Gastroesophageal sphincter (tissue), 3 donors: ENCODE measurements around the gene TMOD1.

Experiments used
- EP300 ChIP-seq: sonication (generic); formaldehyde crosslinking; IDR thresholded peaks from one replicate; pipeline ENCODE4 v1.6.1; 2017; ENCODE audit warnings: antibody characterized with exemption, mild to moderate bottlenecking
- POLR2A ChIP-seq, 2 donors: fragments of 450-650 bp; IDR thresholded peaks; one replicate each; pipeline ENCODE4 v1.6.1; 2017; ENCODE audit warnings: antibody characterized with exemption in 2 of 2, mild to moderate bottlenecking in 2 of 2, moderate library complexity in 1 of 2
- POLR2AphosphoS5 ChIP-seq: sonication (generic); formaldehyde crosslinking; IDR thresholded peaks from one replicate; pipeline ENCODE4 v1.6.1; 2017; ENCODE audit warnings: antibody characterized with exemption
- TF ChIP-seq, protein P1 (sequence below), 4 experiments: fragments of 200-600 bp in 2 of 4; fragments of 450-650 bp in 2 of 4; sonication (generic) in 1 of 4; IDR thresholded peaks; one replicate each; pipeline ENCODE4 v1.5.1; 2017 to 2019; ENCODE audit warnings: antibody characterized with exemption in 4 of 4, mild to moderate bottlenecking in 2 of 4, moderate library complexity in 2 of 4

DNA sequence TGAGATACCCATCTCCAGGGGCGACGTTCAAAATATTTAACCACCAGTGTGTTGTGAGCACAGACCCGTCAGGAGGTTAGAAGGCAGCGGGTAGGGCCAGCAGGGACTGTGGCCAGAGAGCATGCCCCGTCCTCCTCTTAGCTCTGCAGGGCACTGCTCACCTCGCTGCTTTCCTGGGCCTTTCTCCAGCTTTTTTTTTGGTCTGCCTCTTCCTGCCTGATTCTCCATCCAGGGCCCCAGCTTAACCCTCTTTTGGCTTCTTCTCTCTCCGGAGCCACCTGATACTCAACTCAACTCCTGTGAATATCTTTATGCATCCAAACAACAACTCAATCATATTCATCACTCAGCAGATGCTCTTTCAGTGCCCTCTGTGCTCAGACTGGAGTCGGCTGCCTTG lies 44.0 kb downstream of the TMOD1 start:
- TF ChIP-seq POLR2A (IDR thresholded peaks at IDR 0.05) (no peak), EP300 (no peak), POLR2AphosphoS5 (no peak)
- TF ChIP-seq, protein P1, sequence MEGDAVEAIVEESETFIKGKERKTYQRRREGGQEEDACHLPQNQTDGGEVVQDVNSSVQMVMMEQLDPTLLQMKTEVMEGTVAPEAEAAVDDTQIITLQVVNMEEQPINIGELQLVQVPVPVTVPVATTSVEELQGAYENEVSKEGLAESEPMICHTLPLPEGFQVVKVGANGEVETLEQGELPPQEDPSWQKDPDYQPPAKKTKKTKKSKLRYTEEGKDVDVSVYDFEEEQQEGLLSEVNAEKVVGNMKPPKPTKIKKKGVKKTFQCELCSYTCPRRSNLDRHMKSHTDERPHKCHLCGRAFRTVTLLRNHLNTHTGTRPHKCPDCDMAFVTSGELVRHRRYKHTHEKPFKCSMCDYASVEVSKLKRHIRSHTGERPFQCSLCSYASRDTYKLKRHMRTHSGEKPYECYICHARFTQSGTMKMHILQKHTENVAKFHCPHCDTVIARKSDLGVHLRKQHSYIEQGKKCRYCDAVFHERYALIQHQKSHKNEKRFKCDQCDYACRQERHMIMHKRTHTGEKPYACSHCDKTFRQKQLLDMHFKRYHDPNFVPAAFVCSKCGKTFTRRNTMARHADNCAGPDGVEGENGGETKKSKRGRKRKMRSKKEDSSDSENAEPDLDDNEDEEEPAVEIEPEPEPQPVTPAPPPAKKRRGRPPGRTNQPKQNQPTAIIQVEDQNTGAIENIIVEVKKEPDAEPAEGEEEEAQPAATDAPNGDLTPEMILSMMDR (IDR thresholded peaks at IDR 0.05) = no peak
